ENCODE measurements around the gene LINS1.

LINS1 gene

GRCh38 chr15:100553468-100553867 lies 48.5 kb downstream of the LINS1 start:
- DNase-seq, result no peak

GRCh38 chr15:100547961-100548360 lies 54.0 kb downstream of the LINS1 start:
- DNase-seq, result no peak

- DNase-seq, result no peak
These were observed 57.0 kb downstream of the LINS1 start for GRCh38 chr15:100544946-100545345.

- DNase-seq, result no peak
These were observed 57.6 kb downstream of the LINS1 start for GRCh38 chr15:100544338-100544841.

DNA sequence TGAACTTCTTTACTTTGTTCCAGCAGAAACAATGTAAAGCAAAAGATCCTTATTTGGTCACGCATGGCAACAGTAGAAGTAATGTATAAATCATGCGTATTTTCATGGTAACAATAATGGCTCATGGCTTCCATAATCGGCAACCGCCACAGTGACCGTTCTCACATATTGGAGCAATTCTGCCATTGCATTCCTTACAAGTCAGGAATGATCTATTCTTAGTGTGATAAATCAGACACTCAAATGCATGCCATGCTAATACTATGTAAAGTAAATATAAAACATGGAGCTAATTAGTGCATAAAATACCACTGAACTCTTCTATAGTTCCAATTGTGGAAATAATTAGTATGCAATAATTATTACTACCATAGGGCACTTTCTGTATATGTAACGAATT lies 59.7 kb downstream of the LINS1 start:
- DNase-seq, result no peak

DNA sequence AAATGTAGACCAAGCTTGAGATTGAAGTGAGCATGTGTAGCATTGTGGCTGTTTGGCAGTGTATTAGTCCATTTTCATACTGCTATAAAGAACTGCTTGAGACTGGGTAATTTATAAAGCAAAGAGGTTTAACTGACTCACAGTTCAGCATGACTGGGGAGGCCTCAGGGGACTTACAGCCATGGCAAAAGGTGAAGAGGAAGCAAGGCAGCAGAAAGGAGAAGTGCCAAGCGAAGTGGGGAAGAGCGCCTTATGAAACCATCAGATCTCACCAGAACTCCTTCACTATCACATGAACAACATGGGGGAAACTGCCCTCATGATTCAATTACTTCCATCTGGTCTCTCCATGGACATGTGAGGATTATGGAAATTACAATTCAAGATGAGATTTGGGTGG lies 64.7 kb downstream of the LINS1 start:
- DNase-seq, result no peak

- no peak for DNase-seq
These were observed 65.3 kb downstream of the LINS1 start for GRCh38 chr15:100536733-100537132.

DNA sequence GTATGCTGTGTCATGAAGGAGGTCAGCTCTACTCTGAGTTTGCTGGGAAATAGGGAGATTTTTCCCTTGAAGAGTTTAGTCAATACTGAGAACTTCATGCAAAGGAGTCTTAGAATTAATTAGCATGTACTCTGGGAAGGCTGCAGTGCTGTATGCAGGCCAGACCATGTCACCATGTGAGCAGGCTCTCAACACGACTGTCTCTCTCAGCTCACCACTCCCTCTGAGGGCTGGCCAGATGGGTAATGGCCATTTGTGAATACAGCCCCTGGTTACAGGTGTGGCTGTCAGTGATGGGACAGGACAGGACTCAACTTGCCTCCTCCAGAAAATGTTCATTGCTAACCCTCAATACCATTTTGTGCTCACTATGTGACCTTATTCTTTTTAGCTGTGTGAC lies 68.1 kb downstream of the LINS1 start:
- no peak for DNase-seq

DNA sequence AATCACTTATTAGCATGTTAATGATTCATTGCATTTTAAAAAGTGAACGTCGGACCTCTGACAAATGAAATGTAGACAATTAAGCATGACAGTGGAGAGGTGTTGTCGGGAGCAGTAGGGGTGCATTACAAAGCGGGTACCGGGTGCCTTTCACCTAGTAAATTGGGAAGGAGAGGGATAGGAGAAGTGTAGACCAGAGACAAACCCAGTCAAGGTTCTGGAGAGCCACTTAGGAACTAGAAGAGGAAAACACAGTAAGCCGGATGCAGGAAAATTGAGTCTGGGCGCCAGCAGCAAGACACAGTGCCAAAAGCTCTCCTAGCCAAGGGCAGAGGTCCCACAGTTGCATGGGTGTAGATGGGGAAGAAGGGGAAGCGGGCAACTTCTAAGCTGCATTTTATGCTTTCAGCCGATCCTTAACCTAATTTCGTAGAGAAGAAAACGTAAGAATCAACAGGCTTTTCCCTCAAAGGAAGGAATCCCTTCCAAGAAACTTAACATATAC lies 70.1 kb downstream of the LINS1 start:
- DNase-seq, result no peak

GRCh38 chr15:100531204-100531603 lies 70.8 kb downstream of the LINS1 start:
- no peak for DNase-seq

- DNase-seq, result no peak
These were observed 72.4 kb downstream of the LINS1 start for GRCh38 chr15:100529556-100529955.

GRCh38 chr15:100528833-100529428 lies 73.1 kb downstream of the LINS1 start, which contains the start of gene CERS3:
CERS3 (minus strand) TSS chr15:100528950; CDS start chr15:100501849, 27,101 bp downstream.
- no peak for DNase-seq

- no peak for DNase-seq
These were observed 75.9 kb downstream of the LINS1 start for GRCh38 chr15:100526027-100526481.

DNA sequence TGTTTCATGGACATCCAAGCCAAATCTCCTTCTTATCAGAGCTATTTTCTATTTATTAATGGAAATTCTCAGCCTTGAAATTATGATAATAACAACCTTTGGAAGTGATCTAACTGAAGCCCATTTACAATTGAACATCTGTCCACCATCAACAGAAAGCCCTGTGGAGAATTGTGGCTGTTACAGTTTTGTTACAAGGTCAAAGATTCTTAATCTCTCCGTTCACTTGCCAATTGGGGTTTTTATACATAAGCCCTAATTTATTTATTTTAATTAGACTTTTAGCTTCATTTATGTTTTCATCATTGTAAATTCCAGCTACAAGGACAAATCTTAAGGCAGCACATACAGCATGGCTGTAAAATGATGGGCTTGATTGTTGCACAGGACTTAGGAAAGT lies 76.5 kb downstream of the LINS1 start:
- DNase-seq, result no peak

- no peak for DNase-seq
These were observed 77.7 kb downstream of the LINS1 start for GRCh38 chr15:100524326-100524725.

GRCh38 chr15:100521907-100522306 lies 80.1 kb downstream of the LINS1 start:
- DNase-seq, result no peak

- no peak for DNase-seq
These were observed 81.7 kb downstream of the LINS1 start for GRCh38 chr15:100520132-100520921.

DNA sequence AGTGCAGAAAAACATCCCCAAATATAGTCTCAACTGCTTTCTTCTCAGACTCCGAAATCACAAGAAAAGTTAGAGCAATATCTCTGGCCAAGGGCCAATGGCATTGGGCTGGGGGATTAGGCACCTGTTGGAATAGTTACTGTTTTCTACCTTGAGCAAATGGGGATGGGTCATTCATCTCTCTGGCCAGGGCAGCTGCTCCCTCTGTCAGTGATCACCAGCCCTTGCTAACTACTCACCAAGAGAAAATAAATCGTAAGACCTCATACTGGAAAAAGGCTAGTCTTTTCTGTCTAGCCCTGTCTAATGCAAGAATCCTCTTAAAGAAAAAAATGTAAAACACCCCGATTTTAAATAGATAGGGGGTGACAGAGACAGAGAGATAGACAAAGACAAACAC lies 84.1 kb downstream of the LINS1 start:
- DNase-seq, result no peak
